Tibial nerve (tissue), 4 donors: Measurements from ENCODE around the gene C19orf73. TPM values are rescaled to one million over a fixed set of nuclear protein-coding genes. Genes with fewer than 3 reads are reported as not detected.

Experiments used
- DNase-seq, 2 donors: peaks; one replicate each; pipeline ENCODE4 v3.0.0-alpha.2; 2019; ENCODE audit warnings: low spot score in 2 of 2
- H3K27ac ChIP-seq, 4 donors: fragments of 200-600 bp; sonication (generic) in 3 of 4; one replicate each; pipeline ENCODE4 v1.5.1; 2017 to 2019; ENCODE audit warnings: mild to moderate bottlenecking in 1 of 4
- H3K27me3 ChIP-seq, 2 donors: fragments of 200-600 bp; sonication (generic) in 1 of 2; one replicate each; pipeline versions ENCODE4 v1.5.1 to v1.6.0; 2017 to 2019
- H3K36me3 ChIP-seq, 3 donors: fragments of 200-600 bp; sonication (generic); one replicate each; pipeline ENCODE4 v1.5.1; 2018 to 2019
- H3K4me1 ChIP-seq, 4 donors: fragments of 200-600 bp; sonication (generic) in 3 of 4; one replicate each; pipeline ENCODE4 v1.5.1; 2017 to 2019
- H3K4me3 ChIP-seq, 4 donors: fragments of 200-600 bp; sonication (generic) in 3 of 4; one replicate each; pipeline ENCODE4 v1.5.1; 2017 to 2019; ENCODE audit warnings: mild to moderate bottlenecking in 1 of 4, moderate library complexity in 1 of 4
- H3K9me3 ChIP-seq, 4 donors: fragments of 200-600 bp; sonication (generic) in 3 of 4; one replicate each; pipeline ENCODE4 v1.5.1; 2017 to 2019
- CTCF ChIP-seq, 5 experiments: fragments of 200-600 bp in 3 of 5; fragments of 450-650 bp in 2 of 5; sonication (generic) in 3 of 5; IDR thresholded peaks; one replicate each; pipeline ENCODE4 v1.5.1; 2016 to 2019; ENCODE audit warnings: antibody characterized with exemption in 5 of 5, mild to moderate bottlenecking in 3 of 5, moderate library complexity in 2 of 5
- EP300 ChIP-seq, 2 donors: sonication (generic); formaldehyde crosslinking; IDR thresholded peaks; one replicate each; pipeline ENCODE4 v1.6.1; 2017; ENCODE audit warnings: antibody characterized with exemption in 2 of 2, mild to moderate bottlenecking in 1 of 2
- POLR2A ChIP-seq, 2 donors: fragments of 450-650 bp; IDR thresholded peaks; one replicate each; pipeline ENCODE4 v1.6.1; 2017; ENCODE audit warnings: antibody characterized with exemption in 2 of 2, mild to moderate bottlenecking in 2 of 2, moderate library complexity in 2 of 2
- WGBS, 2 donors: methylation state at CpG; one replicate each; pipeline ENCODE4 v1.1.5; 2018; 5-methylcytosine and 5-hydroxymethylcytosine counted together
- total RNA-seq, 4 donors: library from RNA; depleted of rRNA; stranded (reverse); fragments of >200 nt; gene quantifications; one replicate each; pipeline ENCODE4 v1.1.0, GENCODE V29; 2016

C19orf73 gene
- total RNA-seq, 4 donors from 2014 or later: 1.0 to 7.8 (median 5.0) TPM; not detected in 1

- whole genome bisulfite sequencing, 2 donors: 26% methylated on average over 40 to 48 of the region's 49 CpGs
- Histone ChIP-seq H3K9me3 (no peaks in the 10 kb centered on the region), H3K4me3 (peak overlapping the region in 2 of 4 donors; percentile 27 to 38), H3K36me3 (no peaks in the 10 kb centered on the region), H3K27me3 (peaks cover 0 to 46% of the 10 kb centered on the region in 2 donors), H3K27ac (no peak overlapping the region), H3K4me1 (peaks cover 0 to 37% (median 14%) of the 10 kb centered on the region in 4 donors)
- no peak for TF ChIP-seq POLR2A (IDR thresholded peaks at IDR 0.05)
- TF ChIP-seq CTCF (IDR thresholded peaks at IDR 0.05): no peak
- TF ChIP-seq EP300 (IDR thresholded peaks at IDR 0.05): no peak
- DNase-seq: no peak
These were observed 14.1 kb upstream of the C19orf73 start for GRCh38 chr19:49132974-49133609.

- 92 to 95% methylated on average over 23 to 24 of the region's 24 CpGs for WGBS, 2 donors
- Histone ChIP-seq H3K27ac (no peak overlapping the region), H3K4me1 (peaks cover 0 to 37% (median 17%) of the 10 kb centered on the region in 4 donors), H3K9me3 (no peaks in the 10 kb centered on the region), H3K4me3 (no peak overlapping the region), H3K36me3 (no peaks in the 10 kb centered on the region), H3K27me3 (peaks cover 0 to 33% of the 10 kb centered on the region in 2 donors)
- DNase-seq: no peak
- no peak for TF ChIP-seq POLR2A (IDR thresholded peaks at IDR 0.05)
- no peak for TF ChIP-seq CTCF (IDR thresholded peaks at IDR 0.05)
- TF ChIP-seq EP300 (IDR thresholded peaks at IDR 0.05): no peak
These were observed 11.4 kb upstream of the C19orf73 start for GRCh38 chr19:49130325-49130724.

GRCh38 chr19:49129238-49129583 lies 10.3 kb upstream of the C19orf73 start:
- no peak for DNase-seq
- no peak overlapping the region for H3K27ac ChIP-seq
- 76% methylated on average over 16 of the region's 16 CpGs for WGBS, 2 donors
- H3K27me3 ChIP-seq: peaks cover 0 to 27% of the 10 kb centered on the region in 2 donors
- no peak for TF ChIP-seq EP300 (IDR thresholded peaks at IDR 0.05)
- TF ChIP-seq POLR2A (IDR thresholded peaks at IDR 0.05): no peak
- TF ChIP-seq CTCF (IDR thresholded peaks at IDR 0.05): no peak
- no peaks in the 10 kb centered on the region for H3K36me3 ChIP-seq
- no peaks in the 10 kb centered on the region for H3K9me3 ChIP-seq
- no peak overlapping the region for H3K4me3 ChIP-seq
- H3K4me1 ChIP-seq: peaks cover 0 to 32% (median 17%) of the 10 kb centered on the region in 4 donors

GRCh38 chr19:49128545-49129237 lies 9.7 kb upstream of the C19orf73 start:
- TF ChIP-seq POLR2A (IDR thresholded peaks at IDR 0.05) (no peak), EP300 (IDR thresholded peaks at IDR 0.05) (no peak), CTCF (IDR thresholded peaks at IDR 0.05) (no peak)
- Histone ChIP-seq H3K9me3 (no peaks in the 10 kb centered on the region), H3K27me3 (peaks cover 0 to 21% of the 10 kb centered on the region in 2 donors), H3K4me1 (peaks cover 0 to 27% (median 13%) of the 10 kb centered on the region in 4 donors), H3K36me3 (no peaks in the 10 kb centered on the region), H3K27ac (no peak overlapping the region), H3K4me3 (peak overlapping the region in 3 of 4 donors; percentile 6 to 43 (median 26))
- no peak for DNase-seq
- 65% methylated on average over 15 of the region's 15 CpGs for WGBS, 2 donors
